A549 (cell line): ENCODE results near the gene SLC38A11. TPM values are rescaled to one million over a fixed set of nuclear protein-coding genes. Genes with fewer than 3 reads are reported as not detected.
A peak's percentile ranks its signal among the peaks of the same experiment; 100 is the strongest.
"Not testable (repeated sequence)": the region's sequence is repeated elsewhere in the genome, so short reads cannot be mapped to it uniquely, and the experiment has no call there.

Experiments used
- ATAC-seq, 2 experiments: fragments of 200-7000 bp in 1 of 2; fragments of >200 bp in 1 of 2; cut with Nextera tagmentation in 1 of 2; cut with Tn5 transposase in 1 of 2; 3 replicates each; pipeline versions ENCODE4 v1.8.0 to v1.9.1; 2018 to 2020; ENCODE audit warnings: mild to moderate bottlenecking in 1 of 2, moderate library complexity in 1 of 2
- CTCF ChIA-PET: fragments of 300-600 bp; sonication (Branson Sonifier 250); formaldehyde crosslinking; extraction: SDS; loops from one replicate; lab custom pipeline; 2021; ENCODE audit warnings: antibody characterized with exemption, inconsistent platforms; lab: Yijun Ruan, JAX
- POLR2A ChIA-PET: fragments of 350-600 bp; formaldehyde crosslinking; extraction: SDS; loops from one replicate; lab custom pipeline; 2021; ENCODE audit warnings: antibody characterized with exemption, inconsistent platforms; lab: Yijun Ruan, JAX
- DNase-seq, 2 experiments: peaks; one replicate each; pipeline versions ENCODE4 v3.0.0 to v3.0.0-alpha.2; 2011 to 2016; ENCODE audit warnings: low read depth in 1 of 2, low spot score in 1 of 2
- FAIRE-seq: peaks from 2 replicates; lab custom pipeline; 2011; peaks lifted over from hg19 to GRCh38; lab: Jason Lieb, UNC
- H3K27ac ChIP-seq, 2 experiments: fragments of >200 bp; sonication (Bioruptor Twin); formaldehyde crosslinking; 3 replicates each; pipeline ENCODE4 v1.5.1; 2016 to 2017
- H3K4me1 ChIP-seq: fragments of >200 bp; sonication (Bioruptor Twin); formaldehyde crosslinking; 3 replicates; pipeline ENCODE4 v1.6.1; 2016
- H3K4me2 ChIP-seq: fragments of >200 bp; sonication (Bioruptor Twin); formaldehyde crosslinking; 3 replicates; pipeline ENCODE4 v1.6.1; 2016
- H3K4me3 ChIP-seq: fragments of >200 bp; sonication (Bioruptor Twin); formaldehyde crosslinking; 3 replicates; pipeline ENCODE4 v1.5.1; 2016
- H3K9me3 ChIP-seq: fragments of >200 bp; sonication (Bioruptor Twin); formaldehyde crosslinking; 3 replicates; pipeline ENCODE4 v1.6.1; 2016
- CEBPB ChIP-seq, 2 experiments: fragments of >200 bp in 1 of 2; sonication (Bioruptor Twin) in 1 of 2; formaldehyde crosslinking in 1 of 2; IDR thresholded peaks; 2 replicates each; pipeline ENCODE4 v1.6.1; 2012 to 2016
- EHF ChIP-seq: fragments of 250-450 bp; sonication (Bioruptor Pico); IDR thresholded peaks from 2 replicates; pipeline ENCODE4 v1.5.0; 2020; ENCODE audit warnings: mild to moderate bottlenecking
- FOSL2 ChIP-seq, 2 experiments: fragments of 450-650 bp in 1 of 2; fragments of >200 bp in 1 of 2; sonication (Bioruptor Twin) in 1 of 2; formaldehyde crosslinking; IDR thresholded peaks; 2 replicates each; pipeline versions ENCODE4 v1.5.0 to v1.6.1; 2016 to 2020; ENCODE audit warnings: mild to moderate bottlenecking in 1 of 2, moderate library complexity in 1 of 2
- FOXS1 ChIP-seq: fragments of 250-450 bp; sonication (Bioruptor Pico); IDR thresholded peaks from 2 replicates; pipeline ENCODE4 v1.5.0; 2020; ENCODE audit warnings: mild to moderate bottlenecking, moderate library complexity
- MAFK ChIP-seq: fragments of 450-650 bp; IDR thresholded peaks from 2 replicates; pipeline ENCODE4 v1.6.1; 2014; ENCODE audit not compliant: partially characterized antibody
- NFE2L2 ChIP-seq: fragments of 150-350 bp; conservative IDR thresholded peaks from 2 replicates; pipeline ENCODE4 v1.6.1; 2014; ENCODE audit warnings: low read length
- POLR2AphosphoS2 ChIP-seq: conservative IDR thresholded peaks from 2 replicates; pipeline ENCODE4 v1.6.1; 2012; ENCODE audit warnings: low read length, improper control_type of control experiment, inconsistent platforms
- RARB ChIP-seq: fragments of 250-450 bp; sonication (Bioruptor Pico); IDR thresholded peaks from 2 replicates; pipeline ENCODE4 v1.8.0; 2021; ENCODE audit warnings: mild to moderate bottlenecking, moderate library complexity
- ZFP36 ChIP-seq: fragments of 450-650 bp; IDR thresholded peaks from 2 replicates; pipeline ENCODE4 v1.6.1; 2014; ENCODE audit warnings: borderline replicate concordance; ENCODE audit not compliant: partially characterized antibody
- WGBS: methylation state at CpG from one replicate; pipeline ENCODE4 v1.1.6; 2017; ENCODE audit errors: missing lambda C conversion rate; 5-methylcytosine and 5-hydroxymethylcytosine counted together
- polyA plus RNA-seq, 4 experiments: library from polyadenylated mRNA; depleted of rRNA in 3 of 4; stranded (reverse); fragments of >200 nt; fragmentation: RNase III in 1 of 4; extraction: RNeasy Plus Mini Kit Qiagen cat#74134 plus additional on column Dnase treatment in 1 of 4; gene quantifications; 2 replicates in 3 of 4; 3 replicates in 1 of 4; pipeline ENCODE4 v1.2.3, GENCODE V29; 2011 to 2017
- TF ChIP-seq, protein P1 (sequence below): fragments of 450-650 bp; IDR thresholded peaks from 2 replicates; pipeline ENCODE4 v1.6.1; 2014; ENCODE audit warnings: antibody characterized with exemption

SLC38A11 gene
- polyA plus RNA-seq, 2 of the 4 experiments (the other 2 are of a cell fraction), result 0.05 to 0.22 TPM

DNA sequence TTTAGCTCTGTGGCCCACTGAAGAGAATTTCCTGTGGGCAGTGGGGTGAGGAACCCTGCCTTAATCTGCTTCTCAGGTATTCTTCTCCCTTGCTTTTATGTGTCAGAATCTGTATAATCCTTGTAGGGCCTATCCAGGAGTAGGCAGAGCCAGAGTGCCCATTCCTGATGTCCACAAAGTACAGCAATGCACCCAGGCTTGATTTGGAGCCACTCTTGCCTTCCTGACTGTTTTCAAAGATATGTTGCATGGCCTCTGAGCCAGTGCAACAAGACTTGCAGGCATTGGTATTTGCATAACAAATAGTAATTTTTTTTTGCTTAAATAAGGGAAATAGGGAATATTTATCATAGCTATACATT is 36.7 kb upstream of the SLC38A11 start:
- FAIRE-seq, H3K4me2 ChIP-seq, H3K4me3 ChIP-seq, POLR2A ChIA-PET, H3K9me3 ChIP-seq, DNase-seq: not testable (repeated sequence)
- CTCF ChIA-PET, result interaction anchor here (1.0 to 3.9 kb wide), 7 partner anchors 10 to 212 kb away, joined by 3 to 23 read pairs (median 4); partner anchors contain the start of gene SCN3A
- ATAC-seq, result peak; percentile 49; a peak in 4 of 6 replicates
- Histone ChIP-seq H3K4me1 (peaks cover 21% of the 10 kb centered on the region), H3K27ac (peak overlapping the region in 1 of 2 experiments; percentile 57; a peak in 3 of 6 replicates)

GRCh38 chr2:164991361-164992092 is 36.2 kb upstream of the SLC38A11 start:
- DNase-seq, H3K4me3 ChIP-seq, FAIRE-seq, POLR2A ChIA-PET, H3K9me3 ChIP-seq: not testable (repeated sequence)
- peak; percentile 44 to 47; a peak in 4 of 6 replicates for ATAC-seq
- Histone ChIP-seq H3K27ac (peak overlapping the region in 1 of 2 experiments; percentile 57; a peak in 3 of 6 replicates), H3K4me2 (peak overlapping the region; percentile 25; the same call in 1 of the 3 replicates), H3K4me1 (peaks cover 21% of the 10 kb centered on the region)
- CTCF ChIA-PET, result interaction anchor here (0.6 to 3.9 kb wide), 9 partner anchors 10 to 253 kb away, joined by 3 to 23 read pairs (median 3); partner anchors contain the start of gene SCN3A

GRCh38 chr2:164990953-164991352 is 35.6 kb upstream of the SLC38A11 start:
- DNase-seq; H3K9me3 ChIP-seq; POLR2A ChIA-PET; H3K4me3 ChIP-seq; FAIRE-seq; TF ChIP-seq FOSL2 (IDR thresholded peaks at IDR 0.05): not testable (repeated sequence)
- peak; percentile 34; the same call in 1 of the 2 replicates for TF ChIP-seq FOSL2 (CRISPR knock-in tag; IDR thresholded peaks at IDR 0.05)
- CTCF ChIA-PET, result interaction anchor here (0.6 to 3.9 kb wide), 4 partner anchors 24 to 253 kb away, joined by 3 to 23 read pairs (median 4); partner anchors contain the start of gene SCN3A
- Histone ChIP-seq H3K4me2 (peak overlapping the region; percentile 25; the same call in 2 of the 3 replicates), H3K27ac (peak overlapping the region in 1 of 2 experiments; percentile 64; a peak in 2 of 6 replicates), H3K4me1 (peaks cover 21% of the 10 kb centered on the region)
- peak; percentile 14 to 59; a peak in 3 of 6 replicates for ATAC-seq

DNA sequence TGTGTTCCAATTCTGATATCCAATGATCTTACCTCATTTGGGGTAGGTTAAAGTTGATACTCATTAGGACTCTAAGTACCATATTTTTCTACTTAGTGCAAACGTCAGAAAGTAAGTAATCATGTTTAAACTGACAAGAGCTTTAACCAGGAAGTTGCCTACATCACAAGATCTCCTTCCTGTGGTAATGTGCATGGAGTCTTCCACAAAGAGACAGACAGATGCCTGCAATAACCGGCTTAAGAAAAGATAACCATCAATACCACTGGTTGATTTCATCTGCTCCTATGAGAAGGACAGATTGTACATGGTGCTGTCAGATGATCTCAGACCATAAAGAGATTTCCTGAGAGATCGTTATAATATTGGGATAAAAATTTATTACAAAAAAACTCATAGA is 33.5 kb upstream of the SLC38A11 start:
- H3K4me2 ChIP-seq, CTCF ChIA-PET, POLR2A ChIA-PET, H3K4me3 ChIP-seq, H3K27ac ChIP-seq, H3K9me3 ChIP-seq, DNase-seq, ATAC-seq, FAIRE-seq: not testable (repeated sequence)
- peaks cover 30% of the 10 kb centered on the region for H3K4me1 ChIP-seq
- 74% methylated on average over 3 of the region's 3 CpGs for WGBS

DNA sequence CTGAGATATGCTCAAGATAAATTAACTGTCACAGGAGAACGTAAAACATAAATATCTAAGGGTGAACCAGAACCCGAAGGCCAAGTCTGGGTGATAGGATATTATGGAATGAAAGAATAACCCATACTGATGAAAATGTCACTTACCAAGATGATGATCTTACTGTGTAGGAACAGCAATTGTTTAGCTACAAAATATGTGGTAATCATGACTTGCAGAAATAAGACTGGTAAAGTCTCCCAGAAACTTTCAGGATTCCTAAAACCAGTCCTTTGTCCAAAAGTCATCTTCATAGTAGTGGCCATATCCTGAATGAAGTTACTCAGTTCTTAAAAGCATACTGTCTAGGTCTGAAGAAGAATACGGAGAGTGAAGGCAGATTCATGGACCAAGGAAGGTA is 30.7 kb upstream of the SLC38A11 start:
- WGBS, result 64% methylated on average over 3 of the region's 3 CpGs

GRCh38 chr2:164984428-164984827 is 29.1 kb upstream of the SLC38A11 start:
- no peaks in the 10 kb centered on the region for H3K9me3 ChIP-seq
- DNase-seq (no peak), ATAC-seq (peak in 1 of 2 experiments; percentile 25; a peak in 2 of 6 replicates), FAIRE-seq (no peak)
- TF ChIP-seq RARB (CRISPR knock-in tag) (no peak), EHF (no peak), POLR2AphosphoS2 (no peak), FOXS1 (CRISPR knock-in tag) (no peak), CEBPB (IDR thresholded peaks at IDR 0.05) (no peak), ZFP36 (no peak)
- TF ChIP-seq, protein P1, sequence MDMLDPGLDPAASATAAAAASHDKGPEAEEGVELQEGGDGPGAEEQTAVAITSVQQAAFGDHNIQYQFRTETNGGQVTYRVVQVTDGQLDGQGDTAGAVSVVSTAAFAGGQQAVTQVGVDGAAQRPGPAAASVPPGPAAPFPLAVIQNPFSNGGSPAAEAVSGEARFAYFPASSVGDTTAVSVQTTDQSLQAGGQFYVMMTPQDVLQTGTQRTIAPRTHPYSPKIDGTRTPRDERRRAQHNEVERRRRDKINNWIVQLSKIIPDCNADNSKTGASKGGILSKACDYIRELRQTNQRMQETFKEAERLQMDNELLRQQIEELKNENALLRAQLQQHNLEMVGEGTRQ, result no peak
- 11% methylated on average over 3 of the region's 3 CpGs for WGBS
- H3K4me3 ChIP-seq, result no peak overlapping the region
- peaks cover 27% of the 10 kb centered on the region for H3K4me1 ChIP-seq
- CTCF ChIA-PET, result no interaction called here
- POLR2A ChIA-PET, result no interaction called here
- peak overlapping the region in 1 of 2 experiments; percentile 35; a peak in 2 of 6 replicates for H3K27ac ChIP-seq
- peak overlapping the region; percentile 31; the same call in 1 of the 3 replicates for H3K4me2 ChIP-seq

More for the DNA sequence above, 30.7 kb upstream of the SLC38A11 start:
- H3K9me3 ChIP-seq, ATAC-seq, H3K4me2 ChIP-seq, DNase-seq, POLR2A ChIA-PET, H3K4me3 ChIP-seq: not testable (repeated sequence)
- FAIRE-seq, result peak; percentile 98
- peak; percentile 73 for TF ChIP-seq NFE2L2
- TF ChIP-seq MAFK, result peak; percentile 27
- peak overlapping the region in 1 of 2 experiments; percentile 22; a peak in 1 of 6 replicates for H3K27ac ChIP-seq
- peaks cover 26% of the 10 kb centered on the region for H3K4me1 ChIP-seq
- CTCF ChIA-PET, result interaction anchor here (1.1 kb wide), 1 partner anchor 144 kb away, joined by 3 read pairs; the partner anchor contains the start of gene COBLL1
